Panc1 (cell line): ENCODE measurements around the gene DNASE1L1.

ENCODE experiments used
- CTCF ChIP-seq: fragments of 450-650 bp; IDR thresholded peaks from 2 replicates; pipeline ENCODE4 v1.5.1; 2017; ENCODE audit warnings: mild to moderate bottlenecking
- POLR2AphosphoS5 ChIP-seq: IDR thresholded peaks from 2 replicates; pipeline ENCODE4 v1.6.1; 2012; ENCODE audit warnings: mild to moderate bottlenecking, low read depth, low read length, moderate library complexity
- REST ChIP-seq, 2 experiments: IDR thresholded peaks; 2 replicates each; pipeline ENCODE4 v1.6.1; 2011 to 2012; ENCODE audit warnings: low read depth in 2 of 2, control low read depth in 1 of 2, low read length in 1 of 2, mild to moderate bottlenecking in 1 of 2, moderate library complexity in 1 of 2; ENCODE audit not compliant: insufficient read depth in 1 of 2
- SIN3A ChIP-seq: IDR thresholded peaks from 2 replicates; pipeline ENCODE4 v1.6.1; 2012; ENCODE audit warnings: low read depth, mild to moderate bottlenecking, low read length, moderate library complexity, borderline replicate concordance; ENCODE audit not compliant: insufficient read depth

- TF ChIP-seq CTCF (no peak), POLR2AphosphoS5 (peak; percentile 59; the same call in 1 of the 2 replicates), REST (IDR thresholded peaks at IDR 0.05; ENCODE audit: insufficient read depth in 1 of 2, low read depth in 2 of 2, low read length in 1 of 2) (no peak), SIN3A (peak; percentile 85; the same call in 1 of the 2 replicates)
Observed at GRCh38 chrX:154458116-154458953, 49.3 kb upstream of the DNASE1L1 start, which contains the start of gene PLXNA3.
